K562 (cell line): ENCODE data around the gene RPLP2. TPM values are rescaled to one million over a fixed set of nuclear protein-coding genes. Genes with fewer than 3 reads are reported as not detected.

Experiments
- ATAC-seq: fragments of 200-7000 bp; cut with Tn5 transposase; 3 replicates; pipeline ENCODE4 v1.9.1; 2020; ENCODE audit warnings: moderate library complexity
- BruUV-seq: library from RNA; stranded (reverse); fragments of 400-500 nt; replicated peaks from 2 replicates; lab custom pipeline; 2021; lab: Mats Ljungman, UMichigan
- CTCF ChIA-PET: fragments of 300-600 bp; formaldehyde crosslinking; extraction: SDS; loops from one replicate; lab custom pipeline; 2021; ENCODE audit warnings: low intra/inter-chr PET ratio; lab: Yijun Ruan, JAX
- POLR2A ChIA-PET: fragments of 300-600, 350-650 bp; sonication (Branson Sonifier 250); formaldehyde crosslinking; extraction: SDS; loops from one replicate; lab custom pipeline; 2021; ENCODE audit warnings: antibody characterized with exemption, inconsistent platforms; lab: Yijun Ruan, JAX
- DNase-seq, 4 experiments: peaks; one replicate each; pipeline versions ENCODE4 v3.0.0 to v3.0.0-alpha.2; 2011 to 2018; ENCODE audit warnings: low spot score in 3 of 4, mixed read lengths in 3 of 4; ENCODE audit errors: extremely low read depth in 1 of 4
- FAIRE-seq: peaks from 2 replicates; lab custom pipeline; 2011; peaks lifted over from hg19 to GRCh38; lab: Jason Lieb, UNC
- H2AFZ ChIP-seq: 2 replicates; pipeline ENCODE4 v1.6.0; 2011; ENCODE audit warnings: low read depth, low read length, control low read depth, inconsistent platforms
- H3K27ac ChIP-seq: fragments of 200-600 bp; 3 replicates; pipeline ENCODE4 v1.8.0; 2011; ENCODE audit warnings: low read depth, mild to moderate bottlenecking, control low read depth, inconsistent platforms, low read length, moderate library complexity, mixed read lengths; ENCODE audit errors: extremely low read depth
- H3K27me3 ChIP-seq, 2 experiments: fragments of 300-600 bp in 1 of 2; 2 replicates in 1 of 2; 3 replicates in 1 of 2; pipeline versions ENCODE4 v1.6.0 to v1.8.0; 2011; ENCODE audit warnings: inconsistent platforms in 2 of 2, low read length in 2 of 2, mild to moderate bottlenecking in 1 of 2, mixed read lengths in 1 of 2, moderate library complexity in 1 of 2; ENCODE audit not compliant: control insufficient read depth in 2 of 2, insufficient read depth in 2 of 2
- H3K36me3 ChIP-seq: fragments of 300-600 bp; 3 replicates; pipeline ENCODE4 v1.8.0; 2011; ENCODE audit warnings: mild to moderate bottlenecking, low read length, inconsistent platforms; ENCODE audit not compliant: control insufficient read depth, insufficient read depth
- H3K4me1 ChIP-seq, 2 experiments: fragments of 200-600 bp in 1 of 2; replicated peaks in 1 of 2; 2 replicates in 1 of 2; 3 replicates in 1 of 2; pipeline versions ENCODE4 v1.5.1 to v1.8.0; 2011; ENCODE audit warnings: inconsistent platforms in 2 of 2, low read length in 2 of 2, mild to moderate bottlenecking in 1 of 2, mixed read lengths in 1 of 2, moderate library complexity in 1 of 2; ENCODE audit not compliant: control insufficient read depth in 2 of 2, insufficient read depth in 2 of 2
- H3K4me2 ChIP-seq: 2 replicates; pipeline ENCODE4 v1.6.1; 2011; ENCODE audit warnings: low read length, control low read depth, inconsistent platforms, mixed read lengths; ENCODE audit not compliant: insufficient read depth
- H3K4me3 ChIP-seq: fragments of 200-600 bp; sonication (generic), shearing (Covaris generic); 2 replicates; pipeline ENCODE4 v1.5.1; 2016; ENCODE audit warnings: control low read depth, inconsistent platforms
- H3K79me2 ChIP-seq: fragments of 200-600 bp; 3 replicates; pipeline ENCODE4 v1.8.0; 2011; ENCODE audit warnings: low read length, inconsistent platforms; ENCODE audit not compliant: control insufficient read depth, insufficient read depth
- H3K9ac ChIP-seq, 2 experiments: 2 replicates each; pipeline versions ENCODE4 v1.6.0 to v1.6.1; 2011; ENCODE audit warnings: low read depth in 2 of 2, low read length in 2 of 2, control low read depth in 1 of 2, inconsistent platforms in 1 of 2, mild to moderate bottlenecking in 1 of 2, mixed read lengths in 1 of 2; ENCODE audit not compliant: insufficient read depth in 1 of 2
- H3K9me1 ChIP-seq: one replicate; pipeline ENCODE4 v1.6.0; 2011; ENCODE audit warnings: inconsistent platforms, mild to moderate bottlenecking, low read length, moderate library complexity; ENCODE audit not compliant: control insufficient read depth, insufficient read depth
- H3K9me3 ChIP-seq: replicated peaks from 2 replicates; pipeline ENCODE4 v1.5.1; 2011; ENCODE audit warnings: low read depth, low read length, inconsistent platforms; ENCODE audit not compliant: control insufficient read depth, insufficient read depth
- H4K20me1 ChIP-seq: replicated peaks from 2 replicates; pipeline ENCODE4 v1.6.1; 2011; ENCODE audit warnings: low read length, inconsistent platforms, mixed read lengths; ENCODE audit not compliant: control insufficient read depth, insufficient read depth
- AFF1 ChIP-seq, 2 experiments: fragments of 450-650 bp; IDR thresholded peaks; 2 replicates each; pipeline ENCODE4 v1.6.1; 2018; ENCODE audit warnings: mild to moderate bottlenecking in 2 of 2, low read depth in 1 of 2; ENCODE audit not compliant: partially characterized antibody in 2 of 2
- ATF7 ChIP-seq: fragments of 450-650 bp; IDR thresholded peaks from 2 replicates; pipeline ENCODE4 v1.7.1; 2014; ENCODE audit warnings: mild to moderate bottlenecking, moderate library complexity
- E2F6 ChIP-seq, 2 experiments: IDR thresholded peaks; 2 replicates each; pipeline ENCODE4 v1.6.1; 2011; ENCODE audit warnings: borderline replicate concordance in 1 of 2, control low read depth in 1 of 2, low read depth in 1 of 2, low read length in 1 of 2, mild to moderate bottlenecking in 1 of 2, mixed read lengths in 1 of 2, moderate library complexity in 1 of 2; ENCODE audit not compliant: insufficient read depth in 1 of 2, insufficient read length in 1 of 2, poor library complexity in 1 of 2, severe bottlenecking in 1 of 2; ENCODE audit errors: extremely low read depth in 1 of 2
- GABPB1 ChIP-seq: sonication (generic); formaldehyde crosslinking; IDR thresholded peaks from 2 replicates; pipeline ENCODE4 v1.8.0; 2022; ENCODE audit warnings: mild to moderate bottlenecking, missing genetic modification reagents
- HDAC3 ChIP-seq: fragments of 450-650 bp; IDR thresholded peaks from 2 replicates; pipeline ENCODE4 v1.6.1; 2018; ENCODE audit warnings: borderline replicate concordance, mild to moderate bottlenecking, moderate library complexity; ENCODE audit not compliant: partially characterized antibody
- KDM5B ChIP-seq: fragments of 200-600 bp; sonication (generic); IDR thresholded peaks from 2 replicates; pipeline ENCODE4 v1.6.1; 2012; ENCODE audit warnings: low read depth, mild to moderate bottlenecking, moderate library complexity, low read length, control low read depth, inconsistent platforms; ENCODE audit not compliant: insufficient replicate concordance
- POLR2G ChIP-seq: fragments of 200-400 bp; formaldehyde crosslinking; IDR thresholded peaks from 2 replicates; pipeline ENCODE4 v1.6.1; 2017; ENCODE audit warnings: low read depth, mild to moderate bottlenecking, antibody characterized with exemption, low read length, moderate library complexity
- RBBP5 ChIP-seq: fragments of 200-600 bp; sonication (generic); IDR thresholded peaks from 2 replicates; pipeline ENCODE4 v1.6.1; 2012; ENCODE audit warnings: borderline replicate concordance, mild to moderate bottlenecking, low read length, control low read depth, inconsistent platforms; ENCODE audit not compliant: insufficient read depth, poor library complexity, severe bottlenecking
- SMARCC2 ChIP-seq: fragments of 450-650 bp; IDR thresholded peaks from 2 replicates; pipeline ENCODE4 v1.6.1; 2017; ENCODE audit warnings: antibody characterized with exemption, moderate library complexity, mild to moderate bottlenecking, low read depth
- TRIM28 ChIP-seq: fragments of 450-650 bp; IDR thresholded peaks from 2 replicates; pipeline ENCODE4 v1.6.1; 2017
- TSC22D4 ChIP-seq: fragments of 450-650 bp; IDR thresholded peaks from 2 replicates; pipeline ENCODE4 v1.6.1; 2016; ENCODE audit warnings: missing genetic modification characterization, missing biosample characterization, control low read depth
- ZNF134 ChIP-seq: fragments of 250-450 bp; sonication (Bioruptor Pico); conservative IDR thresholded peaks from 2 replicates; pipeline ENCODE4 v1.4.0; 2020
- ZNF695 ChIP-seq: fragments of 450-650 bp; formaldehyde crosslinking; IDR thresholded peaks from 2 replicates; pipeline ENCODE4 v1.4.0; 2020; ENCODE audit warnings: mild to moderate bottlenecking, moderate library complexity
- ZSCAN32 ChIP-seq: fragments of 450-650 bp; formaldehyde crosslinking; IDR thresholded peaks from 2 replicates; pipeline ENCODE4 v1.4.0; 2020; ENCODE audit warnings: mild to moderate bottlenecking, moderate library complexity
- WGBS: fragments of 100-300 bp; shearing (Covaris generic); methylation state at CpG from one replicate; pipeline ENCODE4 v1.1.6; 2016; ENCODE audit warnings: low coverage, mixed read lengths; ENCODE audit not compliant: insufficient coverage; ENCODE audit errors: missing lambda C conversion rate; 5-methylcytosine and 5-hydroxymethylcytosine counted together
- in situ Hi-C: fragments of 300-500 bp; cut with MboI; formaldehyde crosslinking; loops from 4 replicates; pipeline ENCODE4 v1.15.0; 2018; ENCODE audit warnings: inconsistent platforms, mixed read lengths
- intact Hi-C: fragments of 100-400 bp; cut with micrococcal nuclease; formaldehyde crosslinking; loops from 2 replicates; pipeline ENCODE4 v1.14.2; 2022
- polyA plus RNA-seq, 8 experiments: library from polyadenylated mRNA; depleted of rRNA in 4 of 8; stranded (reverse) in 5 of 8; unstranded in 3 of 8; fragments of >200 nt; fragmentation: Nextera tagmentation in 2 of 8; fragmentation: Illumina TruSeq in 1 of 8; extraction: Ambion mirVana in 2 of 8; extraction: Trizol in 1 of 8; gene quantifications; 2 replicates each; pipeline versions ENCODE4 v1.2.1 to v1.2.3, GENCODE V29; 2011 to 2014; ENCODE audit warnings: inconsistent platforms in 1 of 8, missing spikeins in 1 of 8
- total RNA-seq, 7 experiments: library from RNA; depleted of rRNA in 6 of 7; stranded (reverse); fragments of >200 nt in 6 of 7; fragmentation: Illumina TruSeq in 2 of 7; extraction: Trizol in 2 of 7; gene quantifications; 2 replicates each; pipeline versions ENCODE4 v1.2.1 to v1.2.3, GENCODE V29; 2011 to 2021; ENCODE audit warnings: low replicate concordance in 1 of 7
- TF ChIP-seq, protein P1 (sequence below): sonication (generic); formaldehyde crosslinking; IDR thresholded peaks from 2 replicates; pipeline ENCODE4 v1.9.0; 2022; ENCODE audit warnings: mild to moderate bottlenecking, missing genetic modification reagents

Gene RPLP2
- total and polyA plus RNA-seq, 9 of the 15 experiments (the other 6 are each of a cell fraction or from before 2014, with no cell fraction given), result 528 to 3,807 (median 1,633) TPM

GRCh38 chr11:782264-783174, 27.2 kb upstream of the RPLP2 start:
- no peaks in the 10 kb centered on the region for H3K9me3 ChIP-seq
- ChIA-PET POLR2A (interaction anchor here (1.6 kb wide), 1 partner anchor 11 kb away, joined by 4 read pairs; no protein-coding TSS in a partner anchor), CTCF (no interaction called here)
- no peak overlapping the region for H3K27ac ChIP-seq
- no peak overlapping the region for H3K4me3 ChIP-seq
- H3K4me2 ChIP-seq, result no peak overlapping the region
- in situ Hi-C loops, result no loop called here
- ATAC-seq (no peak), DNase-seq (no peak), FAIRE-seq (no peak)
- BruUV-seq, result no TSS peak
- H3K9ac ChIP-seq, result peak overlapping the region in 1 of 2 experiments; percentile 85; a peak in 2 of 4 replicates
- peaks cover 7 to 71% of the 10 kb centered on the region in 2 experiments for H3K4me1 ChIP-seq
- WGBS, result 75% methylated on average over 35 of the region's 36 CpGs
- H3K36me3 ChIP-seq, result peaks cover 16% of the 10 kb centered on the region; the same call in 2 of the 3 replicates
- intact Hi-C loops, result no loop called here
- H4K20me1 ChIP-seq, result no peaks in the 10 kb centered on the region
- no peaks in the 10 kb centered on the region for H3K27me3 ChIP-seq
- peaks cover 16% of the 10 kb centered on the region for H3K79me2 ChIP-seq
- no peak overlapping the region for H2AFZ ChIP-seq
- H3K9me1 ChIP-seq, result no peaks in the 10 kb centered on the region
- TF ChIP-seq E2F6 (IDR thresholded peaks at IDR 0.05; ENCODE audit: borderline replicate concordance in 1 of 2, extremely low read depth in 1 of 2, insufficient read depth in 1 of 2, insufficient read length in 1 of 2, low read depth in 1 of 2, low read length in 1 of 2, poor library complexity in 1 of 2, severe bottlenecking in 1 of 2) (peak in 1 of 2 experiments; percentile 16), TRIM28 (no peak), AFF1 (IDR thresholded peaks at IDR 0.05; ENCODE audit: low read depth in 1 of 2, partially characterized antibody in 2 of 2) (no peak), POLR2G (peak; percentile 65), ZNF134 (CRISPR knock-in tag) (no peak), HDAC3 (no peak), RBBP5 (no peak), SMARCC2 (no peak), TSC22D4 (tag) (no peak), ATF7 (no peak), KDM5B (no peak), ZNF695 (CRISPR knock-in tag) (no peak), GABPB1 (CRISPR knock-in tag) (no peak), ZSCAN32 (CRISPR knock-in tag) (no peak)
- TF ChIP-seq, protein P1, sequence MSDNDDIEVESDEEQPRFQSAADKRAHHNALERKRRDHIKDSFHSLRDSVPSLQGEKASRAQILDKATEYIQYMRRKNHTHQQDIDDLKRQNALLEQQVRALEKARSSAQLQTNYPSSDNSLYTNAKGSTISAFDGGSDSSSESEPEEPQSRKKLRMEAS, result 0 out of 2 replicates have a peak, but pooled peaks have one; percentile 29
